Activated CD4-positive, CD25-positive, alpha-beta regulatory T cell treated with anti-CD3 and anti-CD28 coated beads, Interleukin-2, amount 50 U/mL, for 72 hours (primary cell): ENCODE results near the gene KLHL35.

Experiments
- DNase-seq: peaks from one replicate; pipeline ENCODE4 v3.0.0; 2021

KLHL35 gene

GRCh38 chr11:75440960-75441803, 8.2 kb upstream of the KLHL35 start:
- DNase-seq, result no peak

- no peak for DNase-seq
Observed at GRCh38 chr11:75439495-75440120, 6.6 kb upstream of the KLHL35 start.

GRCh38 chr11:75439026-75439425, 6.0 kb upstream of the KLHL35 start:
- no peak for DNase-seq

GRCh38 chr11:75437966-75438659, 5.1 kb upstream of the KLHL35 start:
- no peak for DNase-seq

GRCh38 chr11:75436806-75437205, 3.8 kb upstream of the KLHL35 start:
- DNase-seq, result no peak

- DNase-seq, result no peak
Observed at GRCh38 chr11:75435571-75435925, 2.5 kb upstream of the KLHL35 start.

GRCh38 chr11:75434886-75435570, 2.0 kb upstream of the KLHL35 start:
- DNase-seq, result no peak

GRCh38 chr11:75434051-75434450, 1.0 kb upstream of the KLHL35 start:
- DNase-seq, result no peak

- DNase-seq, result no peak
Observed at GRCh38 chr11:75433443-75433842, 440 bp upstream of the KLHL35 start.

GRCh38 chr11:75431533-75432525, 1.2 kb downstream of the KLHL35 start:
- no peak for DNase-seq

- no peak for DNase-seq
Observed at GRCh38 chr11:75430714-75431532, 2.1 kb downstream of the KLHL35 start.

GRCh38 chr11:75429902-75430713, 2.9 kb downstream of the KLHL35 start:
- peak; percentile 58 for DNase-seq

- DNase-seq, result no peak
Observed at GRCh38 chr11:75429641-75429901, 3.4 kb downstream of the KLHL35 start.

GRCh38 chr11:75428989-75429640, 3.9 kb downstream of the KLHL35 start:
- no peak for DNase-seq

- DNase-seq, result peak; percentile 67
Observed at GRCh38 chr11:75428281-75428724, 4.7 kb downstream of the KLHL35 start.

GRCh38 chr11:75427181-75427580, 5.8 kb downstream of the KLHL35 start:
- no peak for DNase-seq

GRCh38 chr11:75426720-75427086, 6.3 kb downstream of the KLHL35 start:
- no peak for DNase-seq

GRCh38 chr11:75425422-75425821, 7.6 kb downstream of the KLHL35 start:
- no peak for DNase-seq

GRCh38 chr11:75424396-75424795, 8.6 kb downstream of the KLHL35 start:
- DNase-seq, result no peak

GRCh38 chr11:75423721-75424120, 9.3 kb downstream of the KLHL35 start:
- DNase-seq, result no peak
